ENCODE results near the gene ZC3H12C. TPM values are rescaled to one million over a fixed set of nuclear protein-coding genes. Genes with fewer than 3 reads are reported as not detected.

The ZC3H12C gene
- total RNA-seq, 2 experiments from 2014 or later = 3.8 to 4.1 TPM

DNA sequence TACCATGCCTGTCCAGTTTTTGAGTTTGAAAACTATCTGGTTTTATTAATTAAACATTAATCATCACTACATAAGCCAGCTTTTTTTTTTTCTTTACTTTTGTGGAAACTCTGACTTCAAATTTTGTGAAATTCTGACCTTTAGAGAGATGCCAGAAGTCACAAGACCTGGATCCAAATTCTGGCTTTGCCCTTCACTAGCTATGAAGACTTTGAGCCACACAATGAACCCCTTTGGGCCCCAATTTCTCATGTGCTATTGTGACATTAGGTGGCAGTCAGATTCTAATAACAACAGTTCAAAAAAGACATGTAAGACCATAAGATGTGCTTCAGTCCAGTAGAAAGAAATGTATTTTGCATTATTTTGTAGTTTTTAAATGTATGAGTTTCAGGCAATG is 60.3 kb downstream of the ZC3H12C start:
- CTCF ChIA-PET = no interaction called here
- no peaks in the 10 kb centered on the region for H3K36me3 Mint-ChIP-seq (ENCODE audit: low read depth)
- no peaks in the 10 kb centered on the region for H3K9me3 Mint-ChIP-seq
- H3K27me3 Mint-ChIP-seq = peaks cover 5% of the 10 kb centered on the region
- H3K4me1 Mint-ChIP-seq = peaks cover 9% of the 10 kb centered on the region
- no peak for DNase-seq
- POLR2A ChIA-PET = interaction anchor here (0.7 kb wide), 1 partner anchor 55 kb away, joined by 4 read pairs; no protein-coding TSS in a partner anchor
- H3K4me3 Mint-ChIP-seq = no peak overlapping the region
- no peak overlapping the region for H3K27ac Mint-ChIP-seq

DNA sequence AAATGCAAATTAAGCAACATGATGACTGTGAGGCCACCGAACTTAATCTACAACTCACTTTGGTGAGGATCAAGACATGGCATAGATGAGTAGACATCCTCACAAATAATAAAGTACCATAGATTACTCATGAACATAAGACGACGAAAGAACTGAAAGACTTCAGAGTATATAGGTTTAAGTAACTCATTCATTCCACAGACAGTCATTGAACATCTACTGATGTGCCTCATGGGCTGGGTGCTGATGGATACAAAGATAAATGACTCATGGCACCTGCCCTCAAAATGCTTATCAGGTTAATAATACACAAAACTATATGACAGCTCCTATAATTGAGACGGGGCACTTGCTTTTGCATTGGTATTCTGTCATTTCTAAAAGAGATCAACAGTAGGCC is 63.3 kb downstream of the ZC3H12C start:
- Mint-ChIP-seq H3K9me3 (no peaks in the 10 kb centered on the region), H3K4me3 (no peak overlapping the region), H3K27ac (no peak overlapping the region), H3K4me1 (no peaks in the 10 kb centered on the region), H3K36me3 (ENCODE audit: low read depth) (no peaks in the 10 kb centered on the region), H3K27me3 (no peaks in the 10 kb centered on the region)
- DNase-seq = no peak
- ChIA-PET POLR2A (no interaction called here), CTCF (no interaction called here)

DNA sequence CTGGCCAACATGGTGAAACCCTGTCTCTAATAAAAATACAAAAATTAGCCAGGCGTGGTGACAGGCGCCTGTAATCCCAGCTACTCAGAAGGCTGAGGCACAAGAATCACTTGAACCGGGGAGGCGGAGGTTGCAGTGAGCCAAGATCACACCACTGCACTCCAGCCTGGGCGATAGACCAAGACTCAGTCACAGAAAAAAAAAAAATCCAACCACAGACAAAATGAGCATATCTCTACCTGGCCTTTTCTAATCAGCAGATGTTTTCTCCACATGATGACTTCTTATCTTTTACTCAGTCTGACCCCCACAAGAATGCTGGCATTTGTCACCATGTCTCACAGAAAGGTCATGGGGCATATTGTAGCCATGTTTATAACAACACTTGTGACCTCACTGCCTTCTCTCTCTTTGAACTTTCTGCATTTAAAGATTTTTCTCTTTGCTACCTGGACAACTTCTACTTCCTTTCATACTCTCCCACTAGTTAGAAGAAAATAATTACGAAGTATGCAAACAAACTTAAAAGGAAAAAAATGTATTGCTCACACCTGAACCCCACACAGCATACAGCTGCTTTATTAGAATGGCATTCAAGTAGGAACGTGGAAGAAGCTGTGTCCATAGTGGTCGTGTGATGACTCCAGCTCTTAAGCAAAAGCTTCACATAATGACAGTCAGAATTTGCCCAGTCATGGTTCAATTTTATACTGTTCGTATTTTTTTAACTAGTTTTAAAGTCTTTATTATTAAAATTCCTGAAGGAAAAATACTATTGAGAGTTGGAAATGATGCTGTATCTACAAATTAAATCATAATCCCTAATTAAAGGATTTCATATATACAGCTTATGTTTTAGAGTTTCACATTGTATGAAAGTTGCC is 65.4 kb downstream of the ZC3H12C start:
- POLR2A ChIA-PET = interaction anchor here (0.8 kb wide), 1 partner anchor 10 kb away, joined by 3 read pairs; no protein-coding TSS in a partner anchor
- H3K9me3 Mint-ChIP-seq = no peaks in the 10 kb centered on the region
- no peaks in the 10 kb centered on the region for H3K4me1 Mint-ChIP-seq
- H3K36me3 Mint-ChIP-seq (ENCODE audit: low read depth) = no peaks in the 10 kb centered on the region
- no peak overlapping the region for H3K27ac Mint-ChIP-seq
- H3K27me3 Mint-ChIP-seq = peaks cover 3% of the 10 kb centered on the region
- CTCF ChIA-PET = no interaction called here
- H3K4me3 Mint-ChIP-seq = no peak overlapping the region
- no peak for DNase-seq

DNA sequence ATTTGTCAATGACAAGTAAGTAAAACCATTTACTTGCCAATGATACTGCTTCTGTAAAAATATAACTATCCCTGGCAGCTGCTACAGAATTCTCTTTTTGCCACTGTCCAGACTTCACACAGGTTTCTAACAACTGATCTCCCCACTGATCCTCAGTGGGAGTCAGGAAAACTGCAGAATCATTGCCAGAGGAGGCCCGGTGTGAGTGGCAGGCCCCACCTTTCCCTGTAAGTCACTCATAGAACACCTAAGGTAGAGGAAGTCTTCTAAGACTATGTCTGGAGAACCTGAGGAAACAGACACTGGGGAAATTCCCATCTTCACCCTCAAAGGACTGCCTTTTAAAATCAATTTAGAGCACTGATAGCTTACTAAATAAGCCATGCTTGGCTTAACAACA is 66.3 kb downstream of the ZC3H12C start:
- Mint-ChIP-seq H3K9me3 (no peaks in the 10 kb centered on the region), H3K4me3 (no peak overlapping the region)
- CTCF ChIA-PET = no interaction called here

DNA sequence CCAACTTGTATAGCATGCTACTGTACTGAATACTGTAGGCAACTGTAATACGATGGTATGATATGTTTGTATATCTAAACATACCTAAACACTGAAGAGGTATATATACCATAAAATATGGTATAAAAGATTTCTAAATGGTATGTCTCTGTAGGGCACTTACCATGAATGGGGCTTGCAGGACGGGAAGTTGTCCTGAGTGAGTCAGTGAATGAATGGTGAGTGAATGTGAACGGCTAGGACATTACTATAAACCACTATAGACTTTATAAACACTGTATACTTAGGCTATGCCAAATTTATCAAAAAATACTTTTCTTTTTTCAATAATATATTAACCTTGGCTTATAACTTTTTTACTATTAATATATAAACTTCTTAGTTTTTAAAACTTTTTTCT is 66.8 kb downstream of the ZC3H12C start:
- Mint-ChIP-seq H3K9me3 (no peaks in the 10 kb centered on the region), H3K4me3 (no peak overlapping the region), H3K27me3 (peaks cover 5% of the 10 kb centered on the region), H3K36me3 (ENCODE audit: low read depth) (no peaks in the 10 kb centered on the region), H3K4me1 (no peaks in the 10 kb centered on the region), H3K27ac (no peak overlapping the region)
- ChIA-PET POLR2A (no interaction called here), CTCF (no interaction called here)
- no peak for DNase-seq

More for the DNA sequence above, 66.3 kb downstream of the ZC3H12C start:
- Mint-ChIP-seq H3K27ac (no peak overlapping the region), H3K36me3 (ENCODE audit: low read depth) (no peaks in the 10 kb centered on the region), H3K4me1 (no peaks in the 10 kb centered on the region), H3K27me3 (peaks cover 3% of the 10 kb centered on the region)
- DNase-seq = no peak
- POLR2A ChIA-PET = no interaction called here

DNA sequence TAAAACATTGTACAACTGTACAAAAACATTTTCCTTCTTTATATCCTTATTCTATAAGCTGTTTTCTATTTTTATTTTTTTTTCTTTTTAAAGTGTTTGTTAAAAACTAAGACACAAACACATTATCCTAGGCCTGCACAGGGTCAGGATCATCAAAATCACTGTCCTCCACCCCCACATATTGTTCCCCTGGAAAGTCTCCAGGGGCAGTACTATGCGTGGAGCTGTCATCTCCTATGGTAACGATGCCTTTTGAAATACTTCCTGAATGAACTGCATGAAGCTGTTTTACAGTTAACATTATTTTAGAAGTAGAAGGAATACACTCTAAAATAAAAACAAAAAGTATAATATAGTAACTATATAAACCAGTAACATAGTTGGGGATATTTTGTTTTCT is 67.2 kb downstream of the ZC3H12C start:
- no peaks in the 10 kb centered on the region for H3K36me3 Mint-ChIP-seq (ENCODE audit: low read depth)
- no peak for DNase-seq
- H3K4me1 Mint-ChIP-seq = no peaks in the 10 kb centered on the region
- POLR2A ChIA-PET = no interaction called here
- H3K4me3 Mint-ChIP-seq = no peak overlapping the region
- no peaks in the 10 kb centered on the region for H3K9me3 Mint-ChIP-seq
- H3K27ac Mint-ChIP-seq = no peak overlapping the region
- CTCF ChIA-PET = no interaction called here
- peaks cover 8% of the 10 kb centered on the region for H3K27me3 Mint-ChIP-seq

DNA sequence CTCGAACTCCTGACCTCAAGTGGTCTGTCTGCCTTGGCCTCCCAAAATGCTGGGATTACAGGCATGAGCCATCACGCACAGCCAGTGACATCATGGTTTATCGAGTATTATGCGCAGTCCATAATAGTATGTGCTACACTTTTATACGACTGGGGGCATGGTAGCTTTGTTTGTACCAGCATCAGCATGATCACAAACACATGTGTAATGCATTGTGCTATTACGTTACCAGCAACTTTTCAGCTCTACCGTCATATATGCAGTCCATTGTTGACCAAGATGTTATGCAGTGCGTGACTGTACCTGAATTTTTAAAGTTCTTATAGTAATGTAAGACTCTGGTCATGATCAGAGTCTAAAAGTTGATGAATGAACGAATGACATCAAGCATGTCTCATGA is 67.9 kb downstream of the ZC3H12C start:
- DNase-seq = no peak
- no peak overlapping the region for H3K27ac Mint-ChIP-seq
- H3K9me3 Mint-ChIP-seq = no peaks in the 10 kb centered on the region
- peaks cover 8% of the 10 kb centered on the region for H3K27me3 Mint-ChIP-seq
- POLR2A ChIA-PET = no interaction called here
- CTCF ChIA-PET = no interaction called here
- H3K36me3 Mint-ChIP-seq (ENCODE audit: low read depth) = no peaks in the 10 kb centered on the region
- H3K4me1 Mint-ChIP-seq = no peaks in the 10 kb centered on the region
- no peak overlapping the region for H3K4me3 Mint-ChIP-seq

DNA sequence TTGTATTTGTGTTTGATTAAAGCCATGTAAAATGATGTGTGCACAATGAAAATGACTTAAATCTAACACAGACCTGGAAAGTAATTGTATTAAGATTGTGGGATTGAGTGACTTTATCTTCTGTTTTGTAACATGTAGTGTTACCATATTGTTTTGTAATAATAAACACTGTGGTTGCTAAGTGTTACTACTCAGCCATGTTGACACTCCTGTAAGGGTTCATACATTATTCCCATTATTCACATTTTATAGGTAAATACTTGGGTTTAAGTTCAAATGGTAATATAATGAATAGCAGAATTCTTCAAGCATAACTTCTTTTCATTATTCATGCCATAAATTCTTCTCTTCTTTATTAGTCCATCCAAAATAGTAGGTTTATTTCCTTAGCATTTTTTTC is 69.0 kb downstream of the ZC3H12C start:
- CTCF ChIA-PET = no interaction called here
- no peak overlapping the region for H3K4me3 Mint-ChIP-seq
- POLR2A ChIA-PET = no interaction called here
- no peaks in the 10 kb centered on the region for H3K9me3 Mint-ChIP-seq
- H3K27ac Mint-ChIP-seq = no peak overlapping the region
- H3K36me3 Mint-ChIP-seq (ENCODE audit: low read depth) = no peaks in the 10 kb centered on the region
- peaks cover 13% of the 10 kb centered on the region for H3K27me3 Mint-ChIP-seq
- H3K4me1 Mint-ChIP-seq = no peaks in the 10 kb centered on the region
- DNase-seq = no peak

DNA sequence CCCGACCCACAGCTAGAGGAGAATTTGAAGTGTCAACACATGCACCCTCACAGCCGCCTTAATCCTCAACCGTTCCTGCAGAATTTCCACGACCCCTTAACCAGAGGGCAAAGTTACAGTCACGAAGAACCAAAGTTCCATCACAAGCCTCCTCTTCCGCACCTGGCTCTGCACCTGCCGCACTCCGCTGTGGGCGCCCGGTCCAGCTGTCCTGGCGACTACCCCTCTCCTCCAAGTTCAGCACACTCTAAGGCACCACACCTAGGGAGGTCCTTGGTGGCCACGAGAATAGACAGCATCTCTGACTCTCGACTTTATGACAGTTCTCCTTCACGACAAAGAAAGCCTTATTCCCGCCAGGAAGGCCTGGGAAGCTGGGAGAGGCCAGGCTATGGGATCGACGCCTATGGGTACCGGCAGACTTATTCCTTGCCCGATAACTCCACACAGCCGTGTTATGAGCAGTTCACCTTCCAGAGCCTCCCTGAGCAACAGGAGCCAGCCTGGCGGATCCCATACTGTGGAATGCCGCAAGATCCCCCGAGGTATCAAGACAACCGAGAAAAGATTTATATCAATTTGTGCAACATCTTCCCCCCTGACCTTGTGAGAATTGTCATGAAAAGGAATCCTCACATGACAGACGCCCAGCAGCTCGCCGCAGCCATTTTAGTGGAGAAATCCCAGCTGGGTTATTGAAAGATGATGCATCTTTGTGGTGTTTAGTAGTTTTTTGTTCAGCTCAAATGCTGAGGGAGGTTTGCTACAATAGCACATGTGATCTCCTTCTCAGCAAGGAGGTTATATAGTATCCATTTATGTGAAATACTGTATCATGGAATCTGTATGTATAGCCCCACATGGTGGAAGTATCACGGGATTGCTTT is 72.1 kb downstream of the ZC3H12C start:
- H3K27me3 Mint-ChIP-seq = peaks cover 15% of the 10 kb centered on the region
- no peak for DNase-seq
- POLR2A ChIA-PET = interaction anchor here (0.6 kb wide), 1 partner anchor 1227 kb away, joined by 3 read pairs; no protein-coding TSS in a partner anchor
- no peaks in the 10 kb centered on the region for H3K4me1 Mint-ChIP-seq
- H3K9me3 Mint-ChIP-seq = no peaks in the 10 kb centered on the region
- no peak overlapping the region for H3K27ac Mint-ChIP-seq
- CTCF ChIA-PET = interaction anchor here (0.9 kb wide), 1 partner anchor 33 kb away, joined by 3 read pairs; no protein-coding TSS in a partner anchor
- H3K36me3 Mint-ChIP-seq (ENCODE audit: low read depth) = no peaks in the 10 kb centered on the region
- H3K4me3 Mint-ChIP-seq = no peak overlapping the region

DNA sequence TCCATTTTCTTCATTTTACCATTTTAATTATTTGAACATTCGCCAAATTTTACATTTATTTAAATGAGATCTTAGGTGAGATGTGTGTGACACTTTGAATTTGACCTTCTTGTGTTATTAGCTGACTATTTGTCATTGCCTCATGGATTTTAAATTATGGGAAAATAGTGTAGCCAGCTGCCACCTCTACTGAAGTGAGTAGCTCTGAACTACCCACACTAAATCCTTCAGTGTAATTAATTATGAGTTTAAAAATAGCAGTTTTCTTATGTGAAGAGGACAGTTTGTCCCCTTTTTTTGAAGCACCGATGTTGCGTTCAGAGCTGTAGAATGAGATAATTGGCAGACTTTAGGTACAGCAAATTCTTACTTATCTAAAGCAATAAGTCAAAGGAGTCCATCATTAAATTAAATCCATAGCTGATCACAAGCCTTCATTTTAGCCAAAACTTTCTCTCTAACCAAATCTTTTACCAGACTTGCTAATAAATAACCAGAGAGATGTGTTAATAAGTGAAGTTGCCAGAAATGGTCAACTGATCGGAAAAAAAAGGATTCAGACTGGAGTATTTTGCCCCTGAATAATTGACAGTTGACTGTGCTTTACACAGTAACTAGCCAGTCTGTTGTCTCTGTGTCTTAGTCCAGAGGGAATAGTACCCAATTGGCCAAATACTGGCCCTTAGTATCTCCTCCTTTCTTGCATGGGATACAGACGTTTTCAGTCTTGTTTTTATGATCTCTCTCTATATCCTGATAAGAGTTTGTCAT is 75.0 kb downstream of the ZC3H12C start:
- no peak overlapping the region for H3K27ac Mint-ChIP-seq
- CTCF ChIA-PET = no interaction called here
- DNase-seq = no peak

DNA sequence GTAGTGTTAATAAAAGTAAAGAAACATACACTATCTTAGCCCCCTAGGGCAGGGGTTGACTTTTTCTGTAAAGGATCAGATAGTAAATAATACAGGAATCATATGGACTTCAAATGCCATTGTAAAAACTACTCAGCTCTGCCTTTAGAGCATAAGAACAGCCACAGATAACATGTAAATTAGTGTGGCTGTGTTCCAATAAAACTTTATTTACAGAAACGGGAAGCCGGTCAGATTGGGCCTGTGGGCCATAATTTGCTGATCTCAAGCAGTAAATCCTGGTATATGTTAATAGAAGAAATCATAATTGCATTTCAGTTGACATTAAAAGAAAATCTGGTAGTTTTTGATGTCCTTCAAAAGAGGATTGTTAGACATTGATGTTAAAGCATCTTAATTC is 76.5 kb downstream of the ZC3H12C start:
- Mint-ChIP-seq H3K27ac (no peak overlapping the region), H3K4me3 (no peak overlapping the region), H3K36me3 (ENCODE audit: low read depth) (no peaks in the 10 kb centered on the region), H3K9me3 (no peaks in the 10 kb centered on the region), H3K4me1 (peaks cover 5% of the 10 kb centered on the region), H3K27me3 (peaks cover 31% of the 10 kb centered on the region)
- POLR2A ChIA-PET = no interaction called here
- DNase-seq = no peak
- CTCF ChIA-PET = interaction anchor here (1.2 kb wide), 1 partner anchor 8 kb away, joined by 3 read pairs; no protein-coding TSS in a partner anchor

More for the DNA sequence above, 75.0 kb downstream of the ZC3H12C start:
- POLR2A ChIA-PET = interaction anchor here (1.0 kb wide), 1 partner anchor 9 kb away, joined by 3 read pairs; no protein-coding TSS in a partner anchor
- Mint-ChIP-seq H3K4me1 (no peaks in the 10 kb centered on the region), H3K9me3 (no peaks in the 10 kb centered on the region), H3K27me3 (peaks cover 28% of the 10 kb centered on the region), H3K36me3 (ENCODE audit: low read depth) (no peaks in the 10 kb centered on the region), H3K4me3 (no peak overlapping the region)

DNA sequence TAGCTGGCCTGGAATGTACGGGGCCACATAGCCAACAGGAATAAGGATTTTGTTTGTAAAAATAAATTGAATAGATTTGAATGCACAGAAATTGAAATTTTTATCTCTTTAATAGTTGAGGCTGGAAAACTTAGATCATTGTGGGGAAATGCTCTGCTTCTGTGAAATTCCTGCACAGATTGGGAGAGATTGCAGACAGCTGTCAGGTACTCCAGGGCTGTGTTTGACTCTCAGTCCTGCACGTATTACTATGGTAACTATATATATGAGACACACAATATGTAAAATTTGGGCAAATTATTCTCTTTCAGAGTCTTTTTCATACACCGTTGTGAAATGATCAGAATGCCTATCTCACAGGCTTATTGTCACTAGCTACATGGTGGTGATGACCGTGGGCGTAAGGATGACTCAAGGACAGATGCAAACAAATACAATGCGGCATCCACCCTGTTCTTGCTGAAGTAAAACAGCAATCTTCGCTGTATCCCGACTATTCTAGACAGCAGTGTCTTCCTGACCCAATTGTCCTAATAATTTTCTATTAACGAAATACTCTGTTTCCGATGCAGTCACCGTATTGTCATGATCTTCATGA is 79.4 kb downstream of the ZC3H12C start:
- Mint-ChIP-seq H3K27ac (no peak overlapping the region), H3K4me3 (no peak overlapping the region), H3K36me3 (ENCODE audit: low read depth) (no peaks in the 10 kb centered on the region), H3K27me3 (peaks cover 21% of the 10 kb centered on the region), H3K9me3 (no peaks in the 10 kb centered on the region), H3K4me1 (peaks cover 5% of the 10 kb centered on the region)
- DNase-seq = no peak
- ChIA-PET POLR2A (no interaction called here), CTCF (interaction anchor here (1.7 kb wide), 1 partner anchor 320 kb away, joined by 4 read pairs; no protein-coding TSS in a partner anchor)
